ENCODE results near the gene XCL1.
"Not testable (repeated sequence)": the region's sequence is repeated elsewhere in the genome, so short reads cannot be mapped to it uniquely, and the experiment has no call there.

GRCh38 chr1:168580290-168580689 is 3.9 kb downstream of the XCL1 start:
- not testable (repeated sequence) for TF ChIP-seq CTCF, POLR2AphosphoS5, POLR2A, EP300 (IDR thresholded peaks at IDR 0.05)

Data from gastroesophageal sphincter (tissue), 3 donors.